ENCODE measurements around the gene CDKN1A. TPM values are rescaled to one million over a fixed set of nuclear protein-coding genes. Genes with fewer than 3 reads are reported as not detected.
A peak's percentile ranks its signal among the peaks of the same experiment; 100 is the strongest.

Gene CDKN1A
- total RNA-seq, 4 donors from 2014 or later, result 8.8 to 119 (median 75.8) TPM

GRCh38 chr6:36682328-36683144, 4.0 kb downstream of the CDKN1A start:
- no peaks in the 10 kb centered on the region for H3K9me3 ChIP-seq
- no peaks in the 10 kb centered on the region for H3K36me3 ChIP-seq
- H3K27me3 ChIP-seq, result no peaks in the 10 kb centered on the region
- H3K27ac ChIP-seq, result peak overlapping the region; percentile 1 to 28
- intact Hi-C loops (cut with DNase I; ENCODE audit: low total_unique reads), result loop anchor here (5.0 to 10.0 kb wide), 2 partner anchors 60 to 268 kb away; no protein-coding TSS in a partner anchor
- no peak overlapping the region for H3K4me3 ChIP-seq
- H3K4me1 ChIP-seq, result peaks cover 0 to 5% of the 10 kb centered on the region in 2 donors
- DNase-seq, result peak in 1 of 2 donors; percentile 34
- TF ChIP-seq POLR2A (IDR thresholded peaks at IDR 0.05) (no peak), CTCF (IDR thresholded peaks at IDR 0.05) (no peak)

- Histone ChIP-seq H3K36me3 (no peaks in the 10 kb centered on the region), H3K4me1 (peaks cover 0 to under 1% of the 10 kb centered on the region in 2 donors), H3K4me3 (no peak overlapping the region), H3K27me3 (no peaks in the 10 kb centered on the region), H3K27ac (no peak overlapping the region), H3K9me3 (no peaks in the 10 kb centered on the region)
- intact Hi-C loops (cut with DNase I; ENCODE audit: low total_unique reads), result loop anchor here (5.0 to 10.0 kb wide), 2 partner anchors 61 to 268 kb away; no protein-coding TSS in a partner anchor
- no peak for DNase-seq
- no peak for TF ChIP-seq CTCF (IDR thresholded peaks at IDR 0.05)
Observed at GRCh38 chr6:36683145-36683655, 4.7 kb downstream of the CDKN1A start.

GRCh38 chr6:36683656-36684446, 5.3 kb downstream of the CDKN1A start:
- TF ChIP-seq CTCF (IDR thresholded peaks at IDR 0.05) (no peak), POLR2A (IDR thresholded peaks at IDR 0.05) (no peak)
- Histone ChIP-seq H3K27me3 (no peaks in the 10 kb centered on the region), H3K9me3 (no peaks in the 10 kb centered on the region), H3K27ac (no peak overlapping the region), H3K4me3 (no peak overlapping the region), H3K36me3 (no peaks in the 10 kb centered on the region), H3K4me1 (no peaks in the 10 kb centered on the region)
- intact Hi-C loops (cut with DNase I; ENCODE audit: low total_unique reads), result loop anchor here (5.0 to 10.0 kb wide), 2 partner anchors 62 to 269 kb away; no protein-coding TSS in a partner anchor
- no peak for DNase-seq

- Histone ChIP-seq H3K27me3 (no peaks in the 10 kb centered on the region), H3K4me1 (no peaks in the 10 kb centered on the region), H3K27ac (no peak overlapping the region), H3K36me3 (no peaks in the 10 kb centered on the region), H3K9me3 (no peaks in the 10 kb centered on the region), H3K4me3 (no peak overlapping the region)
- intact Hi-C loops (cut with DNase I; ENCODE audit: low total_unique reads), result loop anchor here (5.0 to 10.0 kb wide), 2 partner anchors 62 to 270 kb away; no protein-coding TSS in a partner anchor
- no peak for DNase-seq
- no peak for TF ChIP-seq POLR2A (IDR thresholded peaks at IDR 0.05)
- TF ChIP-seq CTCF (IDR thresholded peaks at IDR 0.05), result no peak
Observed at GRCh38 chr6:36684447-36684812, 5.9 kb downstream of the CDKN1A start.

Data from uterus (tissue), 4 donors.